Measurements from ENCODE around the gene TLE1.

DNA sequence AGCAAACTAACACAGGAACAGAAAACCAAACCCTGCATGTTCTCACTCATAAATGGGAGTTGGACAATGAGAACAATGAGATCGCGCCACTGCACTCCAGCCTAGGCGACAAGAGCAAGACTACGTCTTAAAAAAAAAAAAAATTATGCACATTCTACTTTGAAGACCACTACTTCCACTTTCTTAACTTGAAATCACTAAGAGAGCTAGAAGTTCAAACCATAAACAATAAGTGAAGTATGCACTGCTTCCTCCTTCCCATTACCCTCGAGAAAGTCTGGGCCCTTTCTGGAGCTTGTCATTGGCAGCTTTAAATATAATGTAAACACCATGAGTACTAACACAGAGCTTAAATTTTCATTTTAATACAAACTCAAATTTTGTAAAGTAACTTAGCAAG lies 94.9 kb downstream of the TLE1 start:
- TF ChIP-seq, protein P1, sequence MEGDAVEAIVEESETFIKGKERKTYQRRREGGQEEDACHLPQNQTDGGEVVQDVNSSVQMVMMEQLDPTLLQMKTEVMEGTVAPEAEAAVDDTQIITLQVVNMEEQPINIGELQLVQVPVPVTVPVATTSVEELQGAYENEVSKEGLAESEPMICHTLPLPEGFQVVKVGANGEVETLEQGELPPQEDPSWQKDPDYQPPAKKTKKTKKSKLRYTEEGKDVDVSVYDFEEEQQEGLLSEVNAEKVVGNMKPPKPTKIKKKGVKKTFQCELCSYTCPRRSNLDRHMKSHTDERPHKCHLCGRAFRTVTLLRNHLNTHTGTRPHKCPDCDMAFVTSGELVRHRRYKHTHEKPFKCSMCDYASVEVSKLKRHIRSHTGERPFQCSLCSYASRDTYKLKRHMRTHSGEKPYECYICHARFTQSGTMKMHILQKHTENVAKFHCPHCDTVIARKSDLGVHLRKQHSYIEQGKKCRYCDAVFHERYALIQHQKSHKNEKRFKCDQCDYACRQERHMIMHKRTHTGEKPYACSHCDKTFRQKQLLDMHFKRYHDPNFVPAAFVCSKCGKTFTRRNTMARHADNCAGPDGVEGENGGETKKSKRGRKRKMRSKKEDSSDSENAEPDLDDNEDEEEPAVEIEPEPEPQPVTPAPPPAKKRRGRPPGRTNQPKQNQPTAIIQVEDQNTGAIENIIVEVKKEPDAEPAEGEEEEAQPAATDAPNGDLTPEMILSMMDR (IDR thresholded peaks at IDR 0.05): no peak
- no peak for TF ChIP-seq POLR2A (IDR thresholded peaks at IDR 0.05)

Data from Peyer's patch (tissue), 4 donors.